HG03439 (cell line): ENCODE measurements around the gene FOSL2.
"Not testable (repeated sequence)": the region's sequence is repeated elsewhere in the genome, so short reads cannot be mapped to it uniquely, and the experiment has no call there.

ENCODE experiments used
- ATAC-seq: cut with Tn5 transposase; IDR thresholded peaks from one replicate; pipeline ENCODE4 v1.9.1; 2021; ENCODE audit warnings: mild to moderate bottlenecking, moderate library complexity; ENCODE audit not compliant: unreplicated experiment

FOSL2 gene

GRCh38 chr2:28371728-28372127 is 20.9 kb upstream of the FOSL2 start:
- not testable (repeated sequence) for ATAC-seq

GRCh38 chr2:28373854-28374253 is 18.8 kb upstream of the FOSL2 start:
- no peak for ATAC-seq

GRCh38 chr2:28374331-28374730 is 18.3 kb upstream of the FOSL2 start:
- ATAC-seq, result no peak

- no peak for ATAC-seq
Measured at GRCh38 chr2:28375236-28375635, 17.4 kb upstream of the FOSL2 start.

- no peak for ATAC-seq
Measured at GRCh38 chr2:28375742-28376631, 16.7 kb upstream of the FOSL2 start.

- ATAC-seq, result no peak
Measured at GRCh38 chr2:28377195-28377816, 15.4 kb upstream of the FOSL2 start.

- no peak for ATAC-seq
Measured at GRCh38 chr2:28377984-28378678, 14.5 kb upstream of the FOSL2 start.

GRCh38 chr2:28378679-28379584 is 13.7 kb upstream of the FOSL2 start:
- no peak for ATAC-seq

GRCh38 chr2:28380219-28380618 is 12.4 kb upstream of the FOSL2 start:
- no peak for ATAC-seq

- no peak for ATAC-seq
Measured at GRCh38 chr2:28381225-28382180, 11.2 kb upstream of the FOSL2 start.

- no peak for ATAC-seq
Measured at GRCh38 chr2:28382755-28383154, 9.9 kb upstream of the FOSL2 start.

- no peak for ATAC-seq
Measured at GRCh38 chr2:28387082-28387960, 5.3 kb upstream of the FOSL2 start.

- no peak for ATAC-seq
Measured at GRCh38 chr2:28389399-28390240, 3.0 kb upstream of the FOSL2 start.

- peak; percentile 21 for ATAC-seq
Measured at GRCh38 chr2:28390241-28390745, 2.4 kb upstream of the FOSL2 start.

GRCh38 chr2:28390746-28391563 is 1.7 kb upstream of the FOSL2 start:
- no peak for ATAC-seq

- ATAC-seq, result peak; percentile 38
Measured at GRCh38 chr2:28391564-28392296, 928 bp upstream of the FOSL2 start.
